ENCODE data around the gene ANXA11.
"Not testable (repeated sequence)": the region's sequence is repeated elsewhere in the genome, so short reads cannot be mapped to it uniquely, and the experiment has no call there.

ANXA11 gene

DNA sequence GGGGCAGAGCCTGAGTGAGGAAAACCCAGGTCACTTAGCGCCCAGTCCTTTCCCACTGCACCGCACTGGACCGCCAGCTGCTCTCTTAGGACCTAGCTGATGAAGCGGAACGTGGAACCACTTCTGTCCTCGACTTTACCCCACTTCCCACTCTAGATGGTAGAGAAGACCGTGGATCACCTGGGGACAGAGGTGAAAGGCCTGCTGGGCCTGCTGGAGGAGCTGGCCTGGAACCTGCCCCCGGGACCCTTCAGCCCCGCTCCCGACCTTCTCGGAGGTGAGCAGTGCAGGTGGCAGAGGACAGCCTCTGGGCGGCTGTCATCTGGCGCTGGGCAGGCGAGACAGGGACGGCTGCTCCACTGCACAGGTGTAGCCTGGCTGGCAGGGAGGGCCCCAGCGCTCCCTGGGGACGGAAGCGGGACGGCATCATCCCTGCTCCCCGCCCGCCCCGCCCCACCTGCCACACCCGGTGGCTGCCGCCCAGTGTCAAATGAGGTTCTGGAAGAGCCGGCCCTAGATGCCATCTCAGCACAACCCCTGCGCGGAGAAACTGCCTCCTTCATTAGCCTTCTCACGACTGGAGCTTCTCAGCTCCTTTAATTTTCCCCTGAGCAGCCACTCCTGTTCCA lies 61.2 kb downstream of the ANXA11 start:
- DNase-seq, result no peak

- no peak for DNase-seq
Observed at GRCh38 chr10:80141696-80142460, 63.5 kb downstream of the ANXA11 start.

- no peak for DNase-seq
Observed at GRCh38 chr10:80140251-80140650, 65.1 kb downstream of the ANXA11 start.

DNA sequence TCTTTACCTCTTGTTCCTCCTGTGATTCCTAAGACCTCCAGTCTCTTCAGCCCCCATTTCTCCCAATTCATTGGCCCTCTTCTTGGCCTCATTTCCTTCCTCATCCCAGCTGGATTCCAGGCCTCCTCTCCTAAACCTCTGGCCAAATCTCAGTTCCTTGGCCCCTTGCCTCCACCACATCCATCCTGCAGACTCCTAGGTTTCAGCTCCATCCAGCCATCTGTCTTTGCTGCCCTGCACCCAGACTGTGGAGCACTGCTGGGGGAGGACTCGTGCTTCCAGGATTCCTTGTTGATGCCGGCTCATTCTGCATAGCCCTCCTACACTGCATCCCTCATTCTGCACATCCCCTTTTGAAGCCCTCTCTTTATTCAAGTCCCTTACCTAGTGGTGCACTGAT lies 66.1 kb downstream of the ANXA11 start:
- DNase-seq, result no peak

DNA sequence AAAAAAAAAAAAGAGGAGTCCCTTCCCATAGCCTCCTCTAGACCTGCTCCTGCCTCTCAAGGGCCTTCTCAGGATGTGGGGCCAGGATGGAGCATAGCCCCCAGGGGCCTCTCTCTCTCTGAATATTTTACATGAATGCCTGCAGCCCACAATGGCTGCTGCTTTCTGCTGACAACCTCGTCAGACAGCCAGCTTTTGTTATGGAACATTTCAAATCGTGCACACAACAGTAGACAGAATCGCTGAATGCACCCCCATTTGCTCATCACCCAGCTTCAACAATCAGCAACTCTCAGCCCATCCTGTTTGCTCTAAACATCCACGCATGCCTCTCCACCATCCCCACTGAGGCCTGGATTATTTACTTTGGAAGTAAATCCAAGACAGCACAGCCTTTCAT lies 67.4 kb downstream of the ANXA11 start:
- no peak for DNase-seq

DNA sequence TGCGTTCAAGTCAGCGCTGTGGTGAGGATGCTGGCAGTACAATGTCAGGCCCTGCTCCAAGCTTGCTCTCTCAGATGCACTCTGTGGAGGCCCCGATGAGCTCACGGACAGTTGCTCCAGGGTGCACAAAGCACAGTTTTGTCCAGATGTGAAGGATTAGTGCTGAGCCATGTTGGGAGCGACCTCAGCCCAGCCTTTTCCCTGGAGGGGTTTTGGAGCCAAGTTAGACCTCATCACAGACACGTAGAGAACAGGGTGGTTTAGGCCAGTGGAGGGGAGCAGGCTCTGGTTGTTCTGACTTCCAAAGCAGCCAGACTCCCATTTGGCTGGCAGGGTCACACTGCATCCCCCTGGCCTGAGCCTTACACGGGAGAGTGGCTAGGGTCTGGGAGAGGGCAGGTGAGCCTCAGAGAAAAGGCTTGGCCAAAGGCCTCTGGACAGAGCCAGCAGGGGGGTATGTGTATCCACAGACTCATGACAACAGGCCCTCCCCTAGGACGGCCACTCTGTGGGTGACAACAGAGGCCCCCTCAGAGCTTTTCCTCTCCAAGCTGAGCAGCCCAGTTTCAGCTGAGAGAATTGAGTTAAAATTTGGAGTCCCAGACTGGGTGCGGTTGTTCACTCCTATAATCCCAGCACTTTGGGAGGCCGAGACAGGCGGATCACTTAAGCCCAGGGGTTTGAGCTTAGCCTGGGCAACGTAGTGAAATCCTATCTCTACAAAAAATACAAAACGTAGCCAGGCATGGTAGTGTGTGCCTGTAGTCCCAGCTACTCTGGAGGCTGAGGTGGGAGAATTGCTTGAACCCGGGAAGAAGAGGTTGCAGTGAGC lies 68.1 kb downstream of the ANXA11 start:
- DNase-seq, result peak; percentile 71

- peak; percentile 85 for DNase-seq
Observed at GRCh38 chr10:80136134-80136571, 69.2 kb downstream of the ANXA11 start.

DNA sequence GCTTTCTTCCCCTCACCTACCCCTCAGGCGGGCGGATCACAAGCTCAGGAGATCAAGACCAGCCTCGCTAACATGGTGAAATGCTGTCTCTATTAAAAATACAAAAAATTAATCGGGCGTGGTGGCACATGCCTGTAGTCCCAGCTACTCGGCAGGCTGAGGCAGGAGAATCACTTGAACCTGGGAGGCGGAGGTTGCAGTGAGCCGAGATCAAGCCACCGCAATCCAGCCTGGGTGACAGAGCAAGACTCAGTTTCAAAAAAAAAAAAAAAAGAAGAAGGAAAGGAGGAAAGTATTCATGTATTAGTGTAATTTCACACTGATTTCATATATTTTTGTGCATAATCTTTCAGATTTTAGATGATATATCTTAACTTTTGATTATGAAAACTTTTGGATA lies 71.7 kb downstream of the ANXA11 start:
- not testable (repeated sequence) for DNase-seq

GRCh38 chr10:80133206-80133605 lies 72.1 kb downstream of the ANXA11 start:
- no peak for DNase-seq

- DNase-seq, result peak; percentile 18
Observed at GRCh38 chr10:80132299-80133139, 72.8 kb downstream of the ANXA11 start, which contains the start of gene PLAC9. PLAC9 (plus strand) TSS chr10:80132730; CDS start chr10:80132763, 33 bp downstream.

- no peak for DNase-seq
Observed at GRCh38 chr10:80131499-80131901, 73.8 kb downstream of the ANXA11 start.

GRCh38 chr10:80126876-80127275 lies 78.5 kb downstream of the ANXA11 start:
- DNase-seq, result no peak

GRCh38 chr10:80122746-80123145 lies 82.6 kb downstream of the ANXA11 start:
- no peak for DNase-seq

DNA sequence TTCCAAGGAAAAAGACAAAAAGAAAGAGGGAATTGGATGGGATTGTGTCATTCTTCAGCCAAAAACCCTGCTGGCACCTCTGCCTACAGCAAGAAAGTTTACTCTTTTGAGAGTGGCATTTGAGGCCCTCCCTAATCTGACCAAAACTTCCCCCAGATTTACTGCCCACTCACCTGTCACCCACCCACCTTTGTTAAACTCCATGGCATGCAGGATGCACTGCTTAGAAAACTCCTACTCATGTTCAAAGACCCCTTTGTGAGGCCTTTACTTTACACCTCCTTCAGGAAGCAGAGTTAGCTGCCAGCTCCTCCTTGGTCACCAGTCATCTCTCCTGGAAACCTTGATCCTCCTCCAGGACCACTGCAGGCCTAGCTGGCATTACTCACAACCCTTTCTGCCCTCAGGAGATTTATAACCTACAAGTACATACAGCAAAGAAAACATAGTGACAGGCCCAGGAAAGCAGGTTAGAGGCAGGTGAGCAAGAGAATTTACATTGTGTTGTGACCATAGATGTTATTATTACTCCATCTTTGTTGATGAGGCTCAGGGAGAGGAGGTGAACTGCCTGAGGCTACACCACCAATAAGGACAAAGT lies 83.1 kb downstream of the ANXA11 start:
- DNase-seq, result no peak

DNA sequence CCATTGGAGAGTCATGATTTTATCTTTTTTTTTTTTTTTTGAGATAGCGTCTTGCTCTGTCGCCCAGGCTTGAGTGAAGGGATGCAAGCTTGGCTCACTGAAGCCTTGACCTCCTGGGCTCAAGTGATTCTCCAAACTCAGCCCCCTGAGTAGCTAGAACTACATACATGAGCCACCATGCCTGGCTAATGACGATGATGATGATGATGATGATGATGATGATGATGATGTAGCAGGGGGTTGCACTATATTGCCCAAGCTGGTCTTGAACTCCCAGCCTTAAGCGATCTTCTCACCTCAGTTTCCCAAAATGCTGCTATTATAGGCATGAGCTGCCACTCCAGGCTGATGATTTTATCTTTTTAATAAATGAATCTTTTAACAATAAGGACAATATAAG lies 86.7 kb downstream of the ANXA11 start:
- DNase-seq, result no peak

- DNase-seq, result no peak
Observed at GRCh38 chr10:80110986-80111385, 94.4 kb downstream of the ANXA11 start.

DNA sequence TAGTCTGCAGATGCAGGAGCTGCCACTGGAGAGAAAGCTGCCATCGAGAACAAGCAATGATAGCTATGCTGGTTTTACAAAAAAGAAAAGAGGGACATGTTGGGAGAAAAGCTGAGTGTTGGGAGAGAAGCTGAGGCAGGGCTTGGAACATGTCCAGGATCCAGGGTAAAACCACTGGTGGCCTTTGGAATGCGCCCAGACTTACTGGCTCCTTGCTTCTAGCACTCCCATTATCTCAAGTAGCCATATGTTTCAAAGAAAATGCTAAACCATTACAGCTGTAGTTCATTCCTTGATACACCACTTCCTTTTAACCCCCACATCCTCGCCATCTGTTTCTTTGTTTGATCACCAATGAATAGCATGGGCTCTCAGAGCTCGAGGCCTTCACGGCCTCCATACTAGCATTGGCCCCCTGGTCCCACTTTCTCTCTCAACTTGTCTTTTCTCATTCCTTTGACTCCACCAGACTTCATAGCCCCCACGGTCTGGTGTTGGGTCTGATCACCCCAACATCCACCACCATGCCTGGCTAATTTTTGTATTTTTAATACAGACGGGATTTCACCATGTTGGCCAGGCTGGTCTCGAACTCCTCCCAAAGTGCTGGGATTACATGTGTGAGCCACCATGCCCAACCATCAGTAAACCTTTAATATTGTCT lies 96.6 kb downstream of the ANXA11 start:
- no peak for DNase-seq

- DNase-seq, result peak; percentile 64
Observed at GRCh38 chr10:80104066-80104926, 101.0 kb downstream of the ANXA11 start.
